GM12878 (cell line): ENCODE measurements around the gene ETF1. TPM values are rescaled to one million over a fixed set of nuclear protein-coding genes. Genes with fewer than 3 reads are reported as not detected.

Source experiments
- ATAC-seq: fragments of 200-7000 bp; cut with Tn5 transposase; 3 replicates; pipeline ENCODE4 v1.9.1; 2020; ENCODE audit warnings: mild to moderate bottlenecking, moderate library complexity
- BruUV-seq: library from RNA; stranded (reverse); fragments of 400-500 nt; replicated peaks from 2 replicates; lab custom pipeline; 2021; lab: Mats Ljungman, UMichigan
- CTCF ChIA-PET: fragments of 300-600 bp; sonication (Branson Sonifier 250); formaldehyde crosslinking; extraction: SDS; loops from one replicate; lab custom pipeline; 2021; ENCODE audit warnings: inconsistent platforms; lab: Yijun Ruan, JAX
- POLR2A ChIA-PET: fragments of 350-600 bp; formaldehyde crosslinking; extraction: SDS; loops from one replicate; lab custom pipeline; 2021; ENCODE audit warnings: inconsistent platforms; lab: Charles Lee
- RAD21 ChIA-PET: fragments of 300-600 bp; sonication (Branson Sonifier 250); formaldehyde crosslinking; loops from one replicate; lab custom pipeline; 2023; ENCODE audit warnings: antibody characterized with exemption; ENCODE audit not compliant: unreplicated experiment; lab: Charles Lee
- SMC1A ChIA-PET: fragments of 300-600 bp; sonication (Branson Sonifier 250); formaldehyde crosslinking; loops from one replicate; lab custom pipeline; 2023; ENCODE audit not compliant: unreplicated experiment, uncharacterized antibody; lab: Charles Lee
- DNase-seq: peaks from one replicate; pipeline ENCODE4 v3.0.0-alpha.2; 2011; ENCODE audit warnings: low read depth, low spot score
- FAIRE-seq: peaks from 3 replicates; lab custom pipeline; 2011; peaks lifted over from hg19 to GRCh38; lab: Jason Lieb, UNC
- H2AFZ ChIP-seq: 2 replicates; pipeline ENCODE4 v1.6.0; 2011; ENCODE audit warnings: low read depth, low read length, control low read depth; ENCODE audit not compliant: control insufficient read depth
- H3K27ac ChIP-seq: 2 replicates; pipeline ENCODE4 v1.5.1; 2011; ENCODE audit warnings: control low read depth; ENCODE audit not compliant: control insufficient read depth, insufficient read depth
- H3K27me3 ChIP-seq, 2 experiments: replicated peaks in 1 of 2; 2 replicates each; pipeline versions ENCODE4 v1.6.0 to v1.6.1; 2011; ENCODE audit warnings: low read length in 1 of 2; ENCODE audit not compliant: control insufficient read depth in 2 of 2, insufficient read depth in 2 of 2
- H3K36me3 ChIP-seq, 2 experiments: 2 replicates each; pipeline ENCODE4 v1.5.1; 2011; ENCODE audit warnings: low read length in 1 of 2; ENCODE audit not compliant: control insufficient read depth in 2 of 2, insufficient read depth in 2 of 2
- H3K4me1 ChIP-seq: 2 replicates; pipeline ENCODE4 v1.6.1; 2011; ENCODE audit warnings: mild to moderate bottlenecking, low read length, moderate library complexity, mixed read lengths; ENCODE audit not compliant: control insufficient read depth, insufficient read depth
- H3K4me2 ChIP-seq: 2 replicates; pipeline ENCODE4 v1.6.0; 2011; ENCODE audit warnings: control low read depth; ENCODE audit not compliant: control insufficient read depth, insufficient read depth
- H3K4me3 ChIP-seq: fragments of 200-600 bp; sonication (generic); 2 replicates; pipeline ENCODE4 v1.5.1; 2016
- H3K79me2 ChIP-seq: 2 replicates; pipeline ENCODE4 v1.6.0; 2011; ENCODE audit warnings: low read length; ENCODE audit not compliant: control insufficient read depth, insufficient read depth
- H3K9ac ChIP-seq: 2 replicates; pipeline ENCODE4 v1.8.0; 2011; ENCODE audit warnings: low read length, control low read depth, mixed read lengths; ENCODE audit not compliant: control insufficient read depth, insufficient read depth
- H3K9me3 ChIP-seq: replicated peaks from 3 replicates; pipeline ENCODE4 v1.5.1; 2011; ENCODE audit warnings: mild to moderate bottlenecking, low read length; ENCODE audit not compliant: control insufficient read depth, insufficient read depth
- H4K20me1 ChIP-seq: 2 replicates; pipeline ENCODE4 v1.6.0; 2011; ENCODE audit not compliant: control insufficient read depth, insufficient read depth
- BCL11A ChIP-seq: IDR thresholded peaks from 2 replicates; pipeline ENCODE4 v1.6.1; 2011; ENCODE audit warnings: low read depth, low read length
- BMI1 ChIP-seq: fragments of 450-650 bp; IDR thresholded peaks from 2 replicates; pipeline ENCODE4 v1.6.1; 2016; ENCODE audit warnings: mild to moderate bottlenecking, moderate library complexity, borderline replicate concordance
- MTA2 ChIP-seq: fragments of 450-650 bp; IDR thresholded peaks from 2 replicates; pipeline ENCODE4 v1.6.1; 2016; ENCODE audit warnings: low read depth, mild to moderate bottlenecking, moderate library complexity
- NFIC ChIP-seq: IDR thresholded peaks from 2 replicates; pipeline ENCODE4 v1.6.1; 2012; ENCODE audit warnings: low read depth, mild to moderate bottlenecking, inconsistent platforms, low read length, moderate library complexity
- NR2C1 ChIP-seq: fragments of 450-650 bp; IDR thresholded peaks from 2 replicates; pipeline ENCODE4 v1.6.1; 2017; ENCODE audit warnings: antibody characterized with exemption, mild to moderate bottlenecking, moderate library complexity
- NR2F1 ChIP-seq: fragments of 450-650 bp; conservative IDR thresholded peaks from 2 replicates; pipeline ENCODE4 v1.6.1; 2017; ENCODE audit warnings: mild to moderate bottlenecking
- PML ChIP-seq: IDR thresholded peaks from 2 replicates; pipeline ENCODE4 v1.6.1; 2012; ENCODE audit warnings: low read length, inconsistent platforms
- SP1 ChIP-seq: IDR thresholded peaks from one replicate; pipeline ENCODE4 v1.6.1; 2011; ENCODE audit warnings: low read depth, low read length
- ZNF622 ChIP-seq: fragments of 450-650 bp; IDR thresholded peaks from 2 replicates; pipeline ENCODE4 v1.6.1; 2017; ENCODE audit warnings: mild to moderate bottlenecking, inconsistent platforms
- ZNF687 ChIP-seq: fragments of 450-650 bp; IDR thresholded peaks from 2 replicates; pipeline ENCODE4 v1.6.1; 2017; ENCODE audit warnings: mild to moderate bottlenecking, moderate library complexity
- ZSCAN29 ChIP-seq: fragments of 450-650 bp; IDR thresholded peaks from 2 replicates; pipeline ENCODE4 v1.6.1; 2017; ENCODE audit warnings: mild to moderate bottlenecking, moderate library complexity
- whole genome bisulfite sequencing: methylation state at CpG from one replicate; pipeline ENCODE4 v1.1.6; 2016; ENCODE audit warnings: low lambda C conversion rate; ENCODE audit not compliant: insufficient replicate concordance, insufficient coverage; ENCODE audit errors: missing lambda C conversion rate; 5-methylcytosine and 5-hydroxymethylcytosine counted together
- in situ Hi-C: fragments of 300-500 bp; cut with MboI; formaldehyde crosslinking; loops from 9 replicates; pipeline ENCODE4 v1.14.3; 2018; ENCODE audit warnings: mixed read lengths
- intact Hi-C: fragments of 100-400 bp; cut with micrococcal nuclease; formaldehyde crosslinking; loops from one replicate; pipeline ENCODE4 v1.14.2; 2022; ENCODE audit not compliant: unreplicated experiment
- polyA plus RNA-seq, 11 experiments: library from polyadenylated mRNA; depleted of rRNA in 4 of 11; unstranded in 6 of 11; stranded (reverse) in 5 of 11; fragments of >200 nt; fragmentation: Nextera tagmentation in 4 of 11; fragmentation: Illumina TruSeq in 1 of 11; extraction: Ambion mirVana in 4 of 11; extraction: Trizol in 1 of 11; gene quantifications; 1 replicate in 1 of 11; 2 replicates in 10 of 11; pipeline versions ENCODE4 v1.2.1 to v1.2.3, GENCODE V29; 2011 to 2016; ENCODE audit warnings: inconsistent platforms in 2 of 11, missing spikeins in 2 of 11, low read depth in 1 of 11
- total RNA-seq, 4 experiments: library from RNA; depleted of rRNA in 3 of 4; stranded (reverse); fragments of >200 nt in 3 of 4; fragmentation: Illumina TruSeq in 1 of 4; extraction: Trizol in 1 of 4; gene quantifications; 2 replicates each; pipeline versions ENCODE4 v1.2.1 to v1.2.3, GENCODE V29; 2013 to 2021
- TF ChIP-seq, protein P1 (sequence below): IDR thresholded peaks from 2 replicates; pipeline ENCODE4 v1.6.1; 2012; ENCODE audit warnings: improper control_type of control experiment, low read depth, low read length; ENCODE audit not compliant: insufficient replicate concordance

The ETF1 gene
- total and polyA plus RNA-seq, 10 of the 15 experiments (the other 5 are each of a cell fraction or from before 2014, with no cell fraction given) = 29.8 to 145 (median 108) TPM

- peak; percentile 43 for ATAC-seq
- ChIA-PET CTCF (interaction anchor here (0.7 to 2.3 kb wide), 6 partner anchors 26 to 816 kb away, joined by 3 to 10 read pairs (median 5); partner anchors contain the start of gene KDM3B), POLR2A (interaction anchor here (0.7 to 3.2 kb wide), 4 partner anchors 31 to 767 kb away, joined by 3 to 26 read pairs (median 4); partner anchors contain the start of genes ETF1 and FAM53C), SMC1A (interaction anchor here (1.0 to 1.7 kb wide), 4 partner anchors 8 to 698 kb away, joined by 3 to 5 read pairs (median 4); no protein-coding TSS in a partner anchor), RAD21 (interaction anchor here (0.6 to 2.0 kb wide), 6 partner anchors 32 to 698 kb away, joined by 3 to 16 read pairs (median 4); partner anchors contain the start of genes BRD8, EGR1, ETF1 and KIF20A)
- peak overlapping the region; percentile 92 for H3K9ac ChIP-seq
- H2AFZ ChIP-seq = peak overlapping the region; percentile 91
- no peaks in the 10 kb centered on the region for H3K9me3 ChIP-seq
- peak overlapping the region; percentile 97 for H3K27ac ChIP-seq
- peaks cover 41% of the 10 kb centered on the region for H3K79me2 ChIP-seq
- no peak for TF ChIP-seq BCL11A
- no peak for TF ChIP-seq NR2F1
- TF ChIP-seq NR2C1 = peak; percentile 43
- no peak for TF ChIP-seq PML
- no peak for TF ChIP-seq ZNF622
- no peak for TF ChIP-seq ZSCAN29
- no peak for TF ChIP-seq MTA2
- TF ChIP-seq ZNF687 = no peak
- TF ChIP-seq, protein P1, sequence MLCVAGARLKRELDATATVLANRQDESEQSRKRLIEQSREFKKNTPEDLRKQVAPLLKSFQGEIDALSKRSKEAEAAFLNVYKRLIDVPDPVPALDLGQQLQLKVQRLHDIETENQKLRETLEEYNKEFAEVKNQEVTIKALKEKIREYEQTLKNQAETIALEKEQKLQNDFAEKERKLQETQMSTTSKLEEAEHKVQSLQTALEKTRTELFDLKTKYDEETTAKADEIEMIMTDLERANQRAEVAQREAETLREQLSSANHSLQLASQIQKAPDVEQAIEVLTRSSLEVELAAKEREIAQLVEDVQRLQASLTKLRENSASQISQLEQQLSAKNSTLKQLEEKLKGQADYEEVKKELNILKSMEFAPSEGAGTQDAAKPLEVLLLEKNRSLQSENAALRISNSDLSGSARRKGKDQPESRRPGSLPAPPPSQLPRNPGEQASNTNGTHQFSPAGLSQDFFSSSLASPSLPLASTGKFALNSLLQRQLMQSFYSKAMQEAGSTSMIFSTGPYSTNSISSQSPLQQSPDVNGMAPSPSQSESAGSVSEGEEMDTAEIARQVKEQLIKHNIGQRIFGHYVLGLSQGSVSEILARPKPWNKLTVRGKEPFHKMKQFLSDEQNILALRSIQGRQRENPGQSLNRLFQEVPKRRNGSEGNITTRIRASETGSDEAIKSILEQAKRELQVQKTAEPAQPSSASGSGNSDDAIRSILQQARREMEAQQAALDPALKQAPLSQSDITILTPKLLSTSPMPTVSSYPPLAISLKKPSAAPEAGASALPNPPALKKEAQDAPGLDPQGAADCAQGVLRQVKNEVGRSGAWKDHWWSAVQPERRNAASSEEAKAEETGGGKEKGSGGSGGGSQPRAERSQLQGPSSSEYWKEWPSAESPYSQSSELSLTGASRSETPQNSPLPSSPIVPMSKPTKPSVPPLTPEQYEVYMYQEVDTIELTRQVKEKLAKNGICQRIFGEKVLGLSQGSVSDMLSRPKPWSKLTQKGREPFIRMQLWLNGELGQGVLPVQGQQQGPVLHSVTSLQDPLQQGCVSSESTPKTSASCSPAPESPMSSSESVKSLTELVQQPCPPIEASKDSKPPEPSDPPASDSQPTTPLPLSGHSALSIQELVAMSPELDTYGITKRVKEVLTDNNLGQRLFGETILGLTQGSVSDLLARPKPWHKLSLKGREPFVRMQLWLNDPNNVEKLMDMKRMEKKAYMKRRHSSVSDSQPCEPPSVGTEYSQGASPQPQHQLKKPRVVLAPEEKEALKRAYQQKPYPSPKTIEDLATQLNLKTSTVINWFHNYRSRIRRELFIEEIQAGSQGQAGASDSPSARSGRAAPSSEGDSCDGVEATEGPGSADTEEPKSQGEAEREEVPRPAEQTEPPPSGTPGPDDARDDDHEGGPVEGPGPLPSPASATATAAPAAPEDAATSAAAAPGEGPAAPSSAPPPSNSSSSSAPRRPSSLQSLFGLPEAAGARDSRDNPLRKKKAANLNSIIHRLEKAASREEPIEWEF = no peak
- no peak for TF ChIP-seq SP1
- no peak for TF ChIP-seq BMI1
- 0 out of 2 replicates have a peak, but pooled peaks have one; percentile 40 for TF ChIP-seq NFIC
- WGBS = under 1% methylated on average over 18 of the region's 18 CpGs
- intact Hi-C loops (no loop called here), in situ Hi-C loops (loop anchor here (10.0 kb wide), 1 partner anchor 690 kb away; no protein-coding TSS in a partner anchor)
- DNase-seq = no peak
- H4K20me1 ChIP-seq = no peaks in the 10 kb centered on the region
- peak overlapping the region; percentile 85 for H3K4me3 ChIP-seq
- peaks cover 9 to 20% of the 10 kb centered on the region in 2 experiments for H3K36me3 ChIP-seq
- no TSS peak for BruUV-seq
- no peak for FAIRE-seq
- H3K4me1 ChIP-seq = no peaks in the 10 kb centered on the region
- H3K27me3 ChIP-seq = no peaks in the 10 kb centered on the region
- peak overlapping the region; percentile 90 for H3K4me2 ChIP-seq
Measured at GRCh38 chr5:138574744-138575193, 31.7 kb upstream of the ETF1 start.
